ENCODE measurements around the gene PHLPP1.

GRCh38 chr18:62670573-62670972, 44.8 kb upstream of the PHLPP1 start:
- no peak for TF ChIP-seq CTCF (IDR thresholded peaks at IDR 0.05)
- no peak for TF ChIP-seq POLR2A (IDR thresholded peaks at IDR 0.05; ENCODE audit: low read length)
- no peak for TF ChIP-seq REST (IDR thresholded peaks at IDR 0.05)
- TF ChIP-seq JUNB (IDR thresholded peaks at IDR 0.05), result no peak
- no peak for TF ChIP-seq MYC (IDR thresholded peaks at IDR 0.05; ENCODE audit: borderline replicate concordance, low read length)
- TF ChIP-seq BCL3 (IDR thresholded peaks at IDR 0.05), result no peak
